WTC11 (cell line): ENCODE results near the gene AIP. TPM values are rescaled to one million over a fixed set of nuclear protein-coding genes. Genes with fewer than 3 reads are reported as not detected.

Experiments used
- ATAC-seq: fragments of 200-7000 bp; cut with Tn5 transposase; 2 replicates; pipeline ENCODE4 v1.10.0; 2021; ENCODE audit warnings: mild to moderate bottlenecking, moderate library complexity
- CTCF ChIA-PET: fragments of 300-600 bp; sonication (Branson Sonifier 250); formaldehyde crosslinking; loops from one replicate; lab custom pipeline; 2021; ENCODE audit warnings: antibody characterized with exemption; lab: Charles Lee
- POLR2A ChIA-PET: fragments of 350-600 bp; sonication (Branson Sonifier 250); formaldehyde crosslinking; loops from one replicate; lab custom pipeline; 2021; ENCODE audit warnings: antibody characterized with exemption; lab: Charles Lee
- DNase-seq: peaks from one replicate; pipeline ENCODE4 v3.0.0; 2021; ENCODE audit warnings: low spot score
- H3K27ac Mint-ChIP-seq: 2 replicates; pipeline ENCODE4 v1.8.0; 2021; ENCODE audit warnings: mixed read lengths
- H3K27me3 Mint-ChIP-seq: 2 replicates; pipeline ENCODE4 v1.8.0; 2021; ENCODE audit warnings: low read depth, mild to moderate bottlenecking, moderate library complexity, mixed read lengths
- H3K36me3 Mint-ChIP-seq: 2 replicates; pipeline ENCODE4 v1.8.0; 2021; ENCODE audit warnings: mixed read lengths
- H3K4me1 Mint-ChIP-seq: 2 replicates; pipeline ENCODE4 v1.8.0; 2022; ENCODE audit warnings: mixed read lengths
- H3K4me3 Mint-ChIP-seq: 2 replicates; pipeline ENCODE4 v1.8.0; 2021; ENCODE audit warnings: mild to moderate bottlenecking, moderate library complexity, mixed read lengths
- H3K9me3 Mint-ChIP-seq: 2 replicates; pipeline ENCODE4 v1.8.0; 2021; ENCODE audit warnings: mixed read lengths
- CREM ChIP-seq: sonication (generic); formaldehyde crosslinking; IDR thresholded peaks from 2 replicates; pipeline ENCODE4 v1.8.1; 2022; ENCODE audit warnings: mild to moderate bottlenecking, missing genetic modification reagents, moderate library complexity
- ELF4 ChIP-seq: sonication (generic); formaldehyde crosslinking; IDR thresholded peaks from 2 replicates; pipeline ENCODE4 v1.8.1; 2022; ENCODE audit warnings: low read depth, mild to moderate bottlenecking, moderate library complexity, missing genetic modification reagents
- GABPB1 ChIP-seq: sonication (generic); formaldehyde crosslinking; IDR thresholded peaks from 2 replicates; pipeline ENCODE4 v1.8.1; 2023; ENCODE audit warnings: mild to moderate bottlenecking, missing genetic modification reagents
- GRHL2 ChIP-seq: fragments of 250-450 bp; sonication (Bioruptor Pico); IDR thresholded peaks from 2 replicates; pipeline ENCODE4 v1.8.0; 2022; ENCODE audit warnings: mild to moderate bottlenecking, moderate library complexity; ENCODE audit not compliant: insufficient replicate concordance, severe bottlenecking
- IRF2 ChIP-seq: sonication (generic); formaldehyde crosslinking; IDR thresholded peaks from 2 replicates; pipeline ENCODE4 v1.8.0; 2022; ENCODE audit warnings: low read depth, missing genetic modification reagents, borderline replicate concordance
- MXD4 ChIP-seq: fragments of 250-450 bp; sonication (Bioruptor Pico); IDR thresholded peaks from 2 replicates; pipeline ENCODE4 v1.8.0; 2021; ENCODE audit warnings: mild to moderate bottlenecking, moderate library complexity, borderline replicate concordance
- SOX15 ChIP-seq: fragments of 250-450 bp; sonication (Bioruptor Pico); IDR thresholded peaks from 2 replicates; pipeline ENCODE4 v1.9.0; 2021; ENCODE audit warnings: mild to moderate bottlenecking
- SP1 ChIP-seq: sonication (generic); formaldehyde crosslinking; conservative IDR thresholded peaks from 2 replicates; pipeline ENCODE4 v1.8.1; 2022; ENCODE audit warnings: missing genetic modification reagents
- ZBTB21 ChIP-seq: sonication (generic); formaldehyde crosslinking; IDR thresholded peaks from 2 replicates; pipeline ENCODE4 v1.8.1; 2023; ENCODE audit warnings: mild to moderate bottlenecking, missing genetic modification reagents, borderline replicate concordance
- ZNF671 ChIP-seq: fragments of 250-450 bp; sonication (Bioruptor Pico); IDR thresholded peaks from 2 replicates; pipeline ENCODE4 v1.8.0; 2021; ENCODE audit warnings: mild to moderate bottlenecking
- total RNA-seq: library from RNA; stranded (reverse); gene quantifications from 3 replicates; pipeline ENCODE4 v1.2.3, GENCODE V29; 2021
- TF ChIP-seq, protein P1 (sequence below): sonication (generic); formaldehyde crosslinking; conservative IDR thresholded peaks from 2 replicates; pipeline ENCODE4 v1.8.1; 2023; ENCODE audit warnings: mild to moderate bottlenecking, low read depth, missing genetic modification reagents, moderate library complexity
- TF ChIP-seq, protein P2 (sequence below): sonication (generic); formaldehyde crosslinking; IDR thresholded peaks from 2 replicates; pipeline ENCODE4 v1.8.1; 2023; ENCODE audit warnings: mild to moderate bottlenecking, missing genetic modification reagents
- TF ChIP-seq, protein P3 (sequence below): fragments of 250-450 bp; sonication (Bioruptor Pico); IDR thresholded peaks from 2 replicates; pipeline ENCODE4 v1.9.0; 2021; ENCODE audit warnings: moderate library complexity, mild to moderate bottlenecking, inconsistent platforms, borderline replicate concordance
- TF ChIP-seq, protein P4 (sequence below): sonication (generic); formaldehyde crosslinking; IDR thresholded peaks from 2 replicates; pipeline ENCODE4 v1.8.1; 2023; ENCODE audit warnings: mild to moderate bottlenecking, missing genetic modification reagents
- TF ChIP-seq, protein P5 (sequence below): sonication (generic); formaldehyde crosslinking; IDR thresholded peaks from 2 replicates; pipeline ENCODE4 v1.8.0; 2023; ENCODE audit warnings: missing genetic modification reagents
- TF ChIP-seq, protein P6 (sequence below): sonication (generic); formaldehyde crosslinking; IDR thresholded peaks from 2 replicates; pipeline ENCODE4 v1.8.1; 2023; ENCODE audit warnings: mild to moderate bottlenecking, missing genetic modification reagents, moderate library complexity
- TF ChIP-seq, protein P7 (sequence below): sonication (generic); formaldehyde crosslinking; IDR thresholded peaks from 2 replicates; pipeline ENCODE4 v1.8.1; 2022; ENCODE audit warnings: low read depth, missing genetic modification reagents, borderline replicate concordance
- TF ChIP-seq, protein P8 (sequence below): sonication (generic); formaldehyde crosslinking; IDR thresholded peaks from 2 replicates; pipeline ENCODE4 v1.8.1; 2023; ENCODE audit warnings: mild to moderate bottlenecking, missing genetic modification reagents, borderline replicate concordance

AIP gene
- total RNA-seq, 1 experiment from 2014 or later, result 32.8 TPM

DNA sequence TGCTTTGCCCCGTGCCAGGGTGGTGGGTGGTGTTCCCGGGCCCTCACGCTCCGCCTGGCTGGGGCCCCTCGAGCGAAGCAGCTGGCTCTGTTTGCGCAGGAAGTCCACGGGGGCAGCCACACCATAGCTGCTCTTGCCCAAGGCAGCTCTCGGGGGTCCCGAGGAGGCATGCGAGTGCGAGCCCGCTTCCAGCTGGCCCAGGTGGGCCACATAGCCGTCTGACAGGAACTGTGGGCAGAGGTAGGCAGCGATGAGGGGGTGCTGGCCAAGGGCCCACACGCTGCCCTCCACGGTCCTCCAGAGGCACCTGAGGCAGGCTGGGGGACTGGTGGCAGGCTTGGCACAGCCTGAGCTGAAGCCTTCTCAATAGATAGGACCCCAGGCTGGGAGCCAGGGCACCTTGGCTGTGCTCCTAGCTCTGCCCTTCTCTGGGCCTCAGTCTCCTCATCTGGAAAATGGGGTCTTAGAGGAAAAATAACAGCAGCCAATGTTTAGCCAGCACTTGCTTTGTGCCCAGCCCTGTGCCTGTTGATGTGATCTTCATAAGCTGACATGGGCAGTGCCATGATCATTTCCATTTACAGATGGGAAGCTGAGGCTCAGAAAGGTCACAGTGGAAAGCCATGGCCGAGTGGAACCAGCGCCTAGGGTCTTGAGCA lies 9.4 kb downstream of the AIP start:
- ChIA-PET POLR2A (interaction anchor here (0.7 kb wide), 1 partner anchor 42 kb away, joined by 3 read pairs; no protein-coding TSS in a partner anchor), CTCF (interaction anchor here (1.2 to 1.3 kb wide), 3 partner anchors 9 to 138 kb away, joined by 4 to 6 read pairs (median 4); partner anchors contain the start of genes AIP, NUDT8 and PPP1CA)
- no peak for DNase-seq
- Mint-ChIP-seq H3K27ac (no peak overlapping the region), H3K9me3 (no peaks in the 10 kb centered on the region), H3K4me1 (no peaks in the 10 kb centered on the region), H3K27me3 (no peaks in the 10 kb centered on the region), H3K4me3 (no peak overlapping the region), H3K36me3 (peaks cover 10% of the 10 kb centered on the region; the same call in 1 of the 2 replicates)
- no peak for ATAC-seq
- TF ChIP-seq GABPB1 (CRISPR knock-in tag), result no peak

DNA sequence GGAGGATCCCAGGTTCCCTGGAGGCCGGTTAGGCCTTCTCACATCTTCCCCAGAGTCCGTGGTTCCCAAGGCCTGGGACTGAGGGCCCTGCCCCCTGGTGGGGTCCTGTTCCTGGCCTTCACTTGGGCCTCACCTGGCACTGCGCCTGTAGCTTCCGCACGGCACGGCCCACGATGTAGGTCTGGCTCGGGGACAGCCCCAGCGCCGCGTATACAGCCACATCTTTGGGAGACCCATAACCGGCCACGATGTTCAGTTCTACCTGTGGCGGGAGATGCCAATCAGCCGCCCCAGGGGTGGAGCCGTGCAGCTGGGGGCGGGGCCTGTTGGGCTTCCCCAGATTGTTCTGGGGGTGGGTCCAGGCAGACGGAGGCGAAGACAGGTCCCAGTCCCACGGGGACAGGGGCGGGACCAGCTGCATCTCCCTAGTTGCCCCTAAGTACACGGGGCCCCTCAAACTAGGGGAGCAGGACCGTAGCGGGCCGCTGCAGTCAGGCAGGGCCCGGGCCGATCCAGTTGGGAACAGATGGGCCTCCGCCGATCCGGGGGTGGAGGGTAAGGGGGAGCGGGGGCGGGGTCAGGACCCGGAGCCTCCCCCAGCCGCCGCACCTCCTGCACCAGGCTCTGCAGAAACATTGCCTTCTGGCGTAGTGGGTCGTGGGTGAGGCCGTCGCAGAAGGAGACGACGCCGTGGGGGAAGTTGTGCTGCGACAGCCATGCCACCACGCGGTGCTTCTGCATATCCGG lies 10.1 kb downstream of the AIP start:
- Mint-ChIP-seq H3K27ac (no peak overlapping the region), H3K4me3 (no peak overlapping the region), H3K27me3 (no peaks in the 10 kb centered on the region), H3K36me3 (peaks cover 5% of the 10 kb centered on the region; the same call in 1 of the 2 replicates), H3K4me1 (no peaks in the 10 kb centered on the region), H3K9me3 (no peaks in the 10 kb centered on the region)
- CTCF ChIA-PET, result interaction anchor here (0.8 to 1.3 kb wide), 4 partner anchors 10 to 147 kb away, joined by 4 to 6 read pairs (median 4); partner anchors contain the start of genes AIP, NUDT8 and PPP1CA
- POLR2A ChIA-PET, result interaction anchor here (0.9 kb wide), 1 partner anchor 24 kb away, joined by 3 read pairs; the partner anchor contains the start of gene TMEM134
- ATAC-seq (peak; percentile 83), DNase-seq (peak; percentile 79)
- TF ChIP-seq, protein P1, sequence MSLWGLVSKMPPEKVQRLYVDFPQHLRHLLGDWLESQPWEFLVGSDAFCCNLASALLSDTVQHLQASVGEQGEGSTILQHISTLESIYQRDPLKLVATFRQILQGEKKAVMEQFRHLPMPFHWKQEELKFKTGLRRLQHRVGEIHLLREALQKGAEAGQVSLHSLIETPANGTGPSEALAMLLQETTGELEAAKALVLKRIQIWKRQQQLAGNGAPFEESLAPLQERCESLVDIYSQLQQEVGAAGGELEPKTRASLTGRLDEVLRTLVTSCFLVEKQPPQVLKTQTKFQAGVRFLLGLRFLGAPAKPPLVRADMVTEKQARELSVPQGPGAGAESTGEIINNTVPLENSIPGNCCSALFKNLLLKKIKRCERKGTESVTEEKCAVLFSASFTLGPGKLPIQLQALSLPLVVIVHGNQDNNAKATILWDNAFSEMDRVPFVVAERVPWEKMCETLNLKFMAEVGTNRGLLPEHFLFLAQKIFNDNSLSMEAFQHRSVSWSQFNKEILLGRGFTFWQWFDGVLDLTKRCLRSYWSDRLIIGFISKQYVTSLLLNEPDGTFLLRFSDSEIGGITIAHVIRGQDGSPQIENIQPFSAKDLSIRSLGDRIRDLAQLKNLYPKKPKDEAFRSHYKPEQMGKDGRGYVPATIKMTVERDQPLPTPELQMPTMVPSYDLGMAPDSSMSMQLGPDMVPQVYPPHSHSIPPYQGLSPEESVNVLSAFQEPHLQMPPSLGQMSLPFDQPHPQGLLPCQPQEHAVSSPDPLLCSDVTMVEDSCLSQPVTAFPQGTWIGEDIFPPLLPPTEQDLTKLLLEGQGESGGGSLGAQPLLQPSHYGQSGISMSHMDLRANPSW (CRISPR knock-in tag), result no peak
- TF ChIP-seq, protein P2, sequence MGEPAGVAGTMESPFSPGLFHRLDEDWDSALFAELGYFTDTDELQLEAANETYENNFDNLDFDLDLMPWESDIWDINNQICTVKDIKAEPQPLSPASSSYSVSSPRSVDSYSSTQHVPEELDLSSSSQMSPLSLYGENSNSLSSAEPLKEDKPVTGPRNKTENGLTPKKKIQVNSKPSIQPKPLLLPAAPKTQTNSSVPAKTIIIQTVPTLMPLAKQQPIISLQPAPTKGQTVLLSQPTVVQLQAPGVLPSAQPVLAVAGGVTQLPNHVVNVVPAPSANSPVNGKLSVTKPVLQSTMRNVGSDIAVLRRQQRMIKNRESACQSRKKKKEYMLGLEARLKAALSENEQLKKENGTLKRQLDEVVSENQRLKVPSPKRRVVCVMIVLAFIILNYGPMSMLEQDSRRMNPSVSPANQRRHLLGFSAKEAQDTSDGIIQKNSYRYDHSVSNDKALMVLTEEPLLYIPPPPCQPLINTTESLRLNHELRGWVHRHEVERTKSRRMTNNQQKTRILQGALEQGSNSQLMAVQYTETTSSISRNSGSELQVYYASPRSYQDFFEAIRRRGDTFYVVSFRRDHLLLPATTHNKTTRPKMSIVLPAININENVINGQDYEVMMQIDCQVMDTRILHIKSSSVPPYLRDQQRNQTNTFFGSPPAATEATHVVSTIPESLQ (CRISPR knock-in tag), result no peak
- TF ChIP-seq ZBTB21 (CRISPR knock-in tag) (no peak), IRF2 (CRISPR knock-in tag) (no peak), MXD4 (CRISPR knock-in tag) (no peak), GRHL2 (CRISPR knock-in tag) (no peak), SP1 (CRISPR knock-in tag) (no peak), CREM (CRISPR knock-in tag) (no peak), SOX15 (CRISPR knock-in tag) (no peak), ZNF671 (no peak), ELF4 (CRISPR knock-in tag) (no peak)
- TF ChIP-seq, protein P3, sequence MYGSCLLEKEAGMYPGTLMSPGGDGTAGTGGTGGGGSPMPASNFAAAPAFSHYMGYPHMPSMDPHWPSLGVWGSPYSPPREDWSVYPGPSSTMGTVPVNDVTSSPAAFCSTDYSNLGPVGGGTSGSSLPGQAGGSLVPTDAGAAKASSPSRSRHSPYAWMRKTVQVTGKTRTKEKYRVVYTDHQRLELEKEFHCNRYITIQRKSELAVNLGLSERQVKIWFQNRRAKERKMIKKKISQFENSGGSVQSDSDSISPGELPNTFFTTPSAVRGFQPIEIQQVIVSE, result no peak
- TF ChIP-seq, protein P4, sequence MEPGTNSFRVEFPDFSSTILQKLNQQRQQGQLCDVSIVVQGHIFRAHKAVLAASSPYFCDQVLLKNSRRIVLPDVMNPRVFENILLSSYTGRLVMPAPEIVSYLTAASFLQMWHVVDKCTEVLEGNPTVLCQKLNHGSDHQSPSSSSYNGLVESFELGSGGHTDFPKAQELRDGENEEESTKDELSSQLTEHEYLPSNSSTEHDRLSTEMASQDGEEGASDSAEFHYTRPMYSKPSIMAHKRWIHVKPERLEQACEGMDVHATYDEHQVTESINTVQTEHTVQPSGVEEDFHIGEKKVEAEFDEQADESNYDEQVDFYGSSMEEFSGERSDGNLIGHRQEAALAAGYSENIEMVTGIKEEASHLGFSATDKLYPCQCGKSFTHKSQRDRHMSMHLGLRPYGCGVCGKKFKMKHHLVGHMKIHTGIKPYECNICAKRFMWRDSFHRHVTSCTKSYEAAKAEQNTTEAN (CRISPR knock-in tag), result no peak
- TF ChIP-seq, protein P5, sequence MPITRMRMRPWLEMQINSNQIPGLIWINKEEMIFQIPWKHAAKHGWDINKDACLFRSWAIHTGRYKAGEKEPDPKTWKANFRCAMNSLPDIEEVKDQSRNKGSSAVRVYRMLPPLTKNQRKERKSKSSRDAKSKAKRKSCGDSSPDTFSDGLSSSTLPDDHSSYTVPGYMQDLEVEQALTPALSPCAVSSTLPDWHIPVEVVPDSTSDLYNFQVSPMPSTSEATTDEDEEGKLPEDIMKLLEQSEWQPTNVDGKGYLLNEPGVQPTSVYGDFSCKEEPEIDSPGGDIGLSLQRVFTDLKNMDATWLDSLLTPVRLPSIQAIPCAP (CRISPR knock-in tag), result no peak
- TF ChIP-seq, protein P6, sequence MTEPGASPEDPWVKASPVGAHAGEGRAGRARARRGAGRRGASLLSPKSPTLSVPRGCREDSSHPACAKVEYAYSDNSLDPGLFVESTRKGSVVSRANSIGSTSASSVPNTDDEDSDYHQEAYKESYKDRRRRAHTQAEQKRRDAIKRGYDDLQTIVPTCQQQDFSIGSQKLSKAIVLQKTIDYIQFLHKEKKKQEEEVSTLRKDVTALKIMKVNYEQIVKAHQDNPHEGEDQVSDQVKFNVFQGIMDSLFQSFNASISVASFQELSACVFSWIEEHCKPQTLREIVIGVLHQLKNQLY, result no peak
- TF ChIP-seq, protein P7, sequence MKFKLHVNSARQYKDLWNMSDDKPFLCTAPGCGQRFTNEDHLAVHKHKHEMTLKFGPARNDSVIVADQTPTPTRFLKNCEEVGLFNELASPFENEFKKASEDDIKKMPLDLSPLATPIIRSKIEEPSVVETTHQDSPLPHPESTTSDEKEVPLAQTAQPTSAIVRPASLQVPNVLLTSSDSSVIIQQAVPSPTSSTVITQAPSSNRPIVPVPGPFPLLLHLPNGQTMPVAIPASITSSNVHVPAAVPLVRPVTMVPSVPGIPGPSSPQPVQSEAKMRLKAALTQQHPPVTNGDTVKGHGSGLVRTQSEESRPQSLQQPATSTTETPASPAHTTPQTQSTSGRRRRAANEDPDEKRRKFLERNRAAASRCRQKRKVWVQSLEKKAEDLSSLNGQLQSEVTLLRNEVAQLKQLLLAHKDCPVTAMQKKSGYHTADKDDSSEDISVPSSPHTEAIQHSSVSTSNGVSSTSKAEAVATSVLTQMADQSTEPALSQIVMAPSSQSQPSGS, result no peak
- TF ChIP-seq, protein P8, sequence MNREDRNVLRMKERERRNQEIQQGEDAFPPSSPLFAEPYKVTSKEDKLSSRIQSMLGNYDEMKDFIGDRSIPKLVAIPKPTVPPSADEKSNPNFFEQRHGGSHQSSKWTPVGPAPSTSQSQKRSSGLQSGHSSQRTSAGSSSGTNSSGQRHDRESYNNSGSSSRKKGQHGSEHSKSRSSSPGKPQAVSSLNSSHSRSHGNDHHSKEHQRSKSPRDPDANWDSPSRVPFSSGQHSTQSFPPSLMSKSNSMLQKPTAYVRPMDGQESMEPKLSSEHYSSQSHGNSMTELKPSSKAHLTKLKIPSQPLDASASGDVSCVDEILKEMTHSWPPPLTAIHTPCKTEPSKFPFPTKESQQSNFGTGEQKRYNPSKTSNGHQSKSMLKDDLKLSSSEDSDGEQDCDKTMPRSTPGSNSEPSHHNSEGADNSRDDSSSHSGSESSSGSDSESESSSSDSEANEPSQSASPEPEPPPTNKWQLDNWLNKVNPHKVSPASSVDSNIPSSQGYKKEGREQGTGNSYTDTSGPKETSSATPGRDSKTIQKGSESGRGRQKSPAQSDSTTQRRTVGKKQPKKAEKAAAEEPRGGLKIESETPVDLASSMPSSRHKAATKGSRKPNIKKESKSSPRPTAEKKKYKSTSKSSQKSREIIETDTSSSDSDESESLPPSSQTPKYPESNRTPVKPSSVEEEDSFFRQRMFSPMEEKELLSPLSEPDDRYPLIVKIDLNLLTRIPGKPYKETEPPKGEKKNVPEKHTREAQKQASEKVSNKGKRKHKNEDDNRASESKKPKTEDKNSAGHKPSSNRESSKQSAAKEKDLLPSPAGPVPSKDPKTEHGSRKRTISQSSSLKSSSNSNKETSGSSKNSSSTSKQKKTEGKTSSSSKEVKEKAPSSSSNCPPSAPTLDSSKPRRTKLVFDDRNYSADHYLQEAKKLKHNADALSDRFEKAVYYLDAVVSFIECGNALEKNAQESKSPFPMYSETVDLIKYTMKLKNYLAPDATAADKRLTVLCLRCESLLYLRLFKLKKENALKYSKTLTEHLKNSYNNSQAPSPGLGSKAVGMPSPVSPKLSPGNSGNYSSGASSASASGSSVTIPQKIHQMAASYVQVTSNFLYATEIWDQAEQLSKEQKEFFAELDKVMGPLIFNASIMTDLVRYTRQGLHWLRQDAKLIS (CRISPR knock-in tag), result no peak
